CD8-positive, alpha-beta memory T cell (primary cell): ENCODE results near the gene GOLGA1. TPM values are rescaled to one million over a fixed set of nuclear protein-coding genes. Genes with fewer than 3 reads are reported as not detected.
"Not testable (repeated sequence)": the region's sequence is repeated elsewhere in the genome, so short reads cannot be mapped to it uniquely, and the experiment has no call there.

ENCODE experiments used
- CTCF ChIA-PET: fragments of 350-600 bp; sonication (Branson Sonifier 250); formaldehyde crosslinking; loops from one replicate; lab custom pipeline; 2021; ENCODE audit warnings: antibody characterized with exemption; lab: Charles Lee
- POLR2A ChIA-PET: fragments of 350-600 bp; sonication (Branson Sonifier 250); formaldehyde crosslinking; loops from one replicate; lab custom pipeline; 2021; ENCODE audit warnings: antibody characterized with exemption; lab: Charles Lee
- DNase-seq, 5 donors: peaks; one replicate each; pipeline versions ENCODE4 v3.0.0 to v3.0.0-alpha.2; 2020 to 2022; ENCODE audit warnings: mixed read lengths in 1 of 5
- H3K27ac ChIP-seq: one replicate; pipeline ENCODE4 v1.7.0; 2013; ENCODE audit warnings: low read depth, mild to moderate bottlenecking, low read length, moderate library complexity
- H3K27me3 ChIP-seq: 2 replicates; pipeline ENCODE4 v1.7.0; 2013; ENCODE audit warnings: low read length, mild to moderate bottlenecking; ENCODE audit not compliant: insufficient read depth, poor library complexity, severe bottlenecking
- H3K36me3 ChIP-seq: 2 replicates; pipeline ENCODE4 v1.7.0; 2013; ENCODE audit warnings: mild to moderate bottlenecking, low read length, moderate library complexity; ENCODE audit not compliant: insufficient read depth
- H3K4me1 ChIP-seq: 2 replicates; pipeline ENCODE4 v1.7.0; 2013; ENCODE audit warnings: mild to moderate bottlenecking, low read length, moderate library complexity; ENCODE audit not compliant: insufficient read depth
- H3K4me3 ChIP-seq: 2 replicates; pipeline ENCODE4 v1.7.0; 2013; ENCODE audit warnings: mild to moderate bottlenecking, low read length
- H3K9me3 ChIP-seq: 2 replicates; pipeline ENCODE4 v1.7.0; 2013; ENCODE audit warnings: mild to moderate bottlenecking, low read length
- H3K27ac Mint-ChIP-seq, 8 donors: one replicate each; pipeline ENCODE4 v1.8.0; 2020 to 2021; ENCODE audit warnings: mixed read lengths in 8 of 8, mild to moderate bottlenecking in 6 of 8, inconsistent platforms in 3 of 8, moderate library complexity in 3 of 8
- H3K27me3 Mint-ChIP-seq, 2 donors: one replicate each; pipeline ENCODE4 v1.8.0; 2020 to 2021; ENCODE audit warnings: mixed read lengths in 2 of 2, mild to moderate bottlenecking in 1 of 2, moderate library complexity in 1 of 2
- H3K36me3 Mint-ChIP-seq, 3 donors: one replicate each; pipeline ENCODE4 v1.8.0; 2020 to 2021; ENCODE audit warnings: mixed read lengths in 3 of 3, inconsistent platforms in 1 of 3, mild to moderate bottlenecking in 1 of 3
- H3K4me1 Mint-ChIP-seq, 3 donors: one replicate each; pipeline ENCODE4 v1.8.0; 2020 to 2021; ENCODE audit warnings: mixed read lengths in 3 of 3, inconsistent platforms in 1 of 3, mild to moderate bottlenecking in 1 of 3
- H3K4me3 Mint-ChIP-seq, 7 donors: one replicate each; pipeline ENCODE4 v1.8.0; 2020 to 2021; ENCODE audit warnings: mixed read lengths in 7 of 7, mild to moderate bottlenecking in 6 of 7, moderate library complexity in 4 of 7, inconsistent platforms in 2 of 7
- H3K9me3 Mint-ChIP-seq, 5 donors: one replicate each; pipeline ENCODE4 v1.8.0; 2020 to 2022; ENCODE audit warnings: mixed read lengths in 5 of 5, mild to moderate bottlenecking in 3 of 5, moderate library complexity in 2 of 5, inconsistent platforms in 1 of 5
- polyA plus RNA-seq: library from polyadenylated mRNA; unstranded; fragments of 300-500 nt; fragmentation: Illumina TruSeq; gene quantifications from one replicate; pipeline ENCODE4 v1.2.3, GENCODE V29; 2021
- total RNA-seq, 2 experiments: library from RNA; stranded (reverse); gene quantifications; one replicate each; pipeline ENCODE4 v1.2.3, GENCODE V29; 2021

Gene GOLGA1
- total and polyA plus RNA-seq, 3 experiments from 2014 or later: 8.5 to 21.1 (median 17.1) TPM

GRCh38 chr9:124968238-124968637 is 27.4 kb upstream of the GOLGA1 start:
- H3K9me3 Mint-ChIP-seq: no peaks in the 10 kb centered on the region
- no peak overlapping the region for H3K27ac Mint-ChIP-seq
- ChIA-PET POLR2A (no interaction called here), CTCF (interaction anchor here (1.2 kb wide), 1 partner anchor 31 kb away, joined by 3 read pairs; no protein-coding TSS in a partner anchor)
- H3K36me3 Mint-ChIP-seq: peaks cover 0 to 31% (median 11%) of the 10 kb centered on the region in 3 donors
- H3K4me1 Mint-ChIP-seq: peaks cover 34 to 41% (median 38%) of the 10 kb centered on the region in 3 donors
- Histone ChIP-seq H3K9me3 (no peaks in the 10 kb centered on the region), H3K27ac (no peak overlapping the region), H3K36me3 (no peaks in the 10 kb centered on the region), H3K4me3 (no peak overlapping the region), H3K4me1 (peaks cover 27% of the 10 kb centered on the region), H3K27me3 (no peaks in the 10 kb centered on the region)
- no peak for DNase-seq
- H3K27me3 Mint-ChIP-seq: no peaks in the 10 kb centered on the region
- no peak overlapping the region for H3K4me3 Mint-ChIP-seq

GRCh38 chr9:124965775-124966568 is 25.1 kb upstream of the GOLGA1 start:
- Mint-ChIP-seq H3K4me1 (peaks cover 34 to 41% (median 38%) of the 10 kb centered on the region in 3 donors), H3K4me3 (peak overlapping the region in 6 of 7 donors; percentile 29 to 83 (median 39)), H3K36me3 (peaks cover 0 to 17% (median 3%) of the 10 kb centered on the region in 3 donors), H3K27ac (peak overlapping the region; percentile 48 to 87 (median 80))
- not testable (repeated sequence) for H3K4me3 ChIP-seq, H3K36me3 ChIP-seq, H3K27me3 Mint-ChIP-seq, H3K9me3 ChIP-seq, H3K9me3 Mint-ChIP-seq, H3K27me3 ChIP-seq, H3K27ac ChIP-seq
- POLR2A ChIA-PET: interaction anchor here (0.6 to 2.3 kb wide), 4 partner anchors 16 to 370 kb away, joined by 3 to 20 read pairs (median 4); partner anchors contain the start of gene GOLGA1
- DNase-seq: peak in 2 of 5 donors; percentile 45 to 59
- peaks cover 27% of the 10 kb centered on the region for H3K4me1 ChIP-seq
- CTCF ChIA-PET: interaction anchor here (1.4 to 1.6 kb wide), 2 partner anchors 24 to 178 kb away, joined by 3 to 5 read pairs; partner anchors contain the start of gene GOLGA1

GRCh38 chr9:124964604-124965003 is 23.7 kb upstream of the GOLGA1 start:
- H3K27me3 ChIP-seq: no peaks in the 10 kb centered on the region
- Mint-ChIP-seq H3K4me1 (peaks cover 34 to 41% (median 38%) of the 10 kb centered on the region in 3 donors), H3K36me3 (peaks cover 0 to 11% (median 2%) of the 10 kb centered on the region in 3 donors), H3K27ac (peak overlapping the region; percentile 72 to 93 (median 81)), H3K27me3 (no peaks in the 10 kb centered on the region), H3K4me3 (peak overlapping the region in 2 of 7 donors; percentile 23 to 34), H3K9me3 (no peaks in the 10 kb centered on the region)
- H3K4me3 ChIP-seq: peak overlapping the region; percentile 10
- no peaks in the 10 kb centered on the region for H3K36me3 ChIP-seq
- H3K4me1 ChIP-seq: peaks cover 27% of the 10 kb centered on the region
- no peak overlapping the region for H3K27ac ChIP-seq
- ChIA-PET POLR2A (interaction anchor here (2.3 kb wide), 1 partner anchor 23 kb away, joined by 20 read pairs; the partner anchor contains the start of gene GOLGA1), CTCF (no interaction called here)
- no peaks in the 10 kb centered on the region for H3K9me3 ChIP-seq
- DNase-seq: no peak

GRCh38 chr9:124964056-124964455 is 23.2 kb upstream of the GOLGA1 start:
- Histone ChIP-seq H3K9me3 (no peaks in the 10 kb centered on the region), H3K27ac (no peak overlapping the region), H3K36me3 (no peaks in the 10 kb centered on the region), H3K4me3 (peak overlapping the region; percentile 10), H3K4me1 (peaks cover 27% of the 10 kb centered on the region), H3K27me3 (no peaks in the 10 kb centered on the region)
- DNase-seq: no peak
- Mint-ChIP-seq H3K9me3 (no peaks in the 10 kb centered on the region), H3K36me3 (peaks cover 0 to 8% (median 2%) of the 10 kb centered on the region in 3 donors), H3K27me3 (no peaks in the 10 kb centered on the region), H3K4me3 (peak overlapping the region in 1 of 7 donors; percentile 9), H3K4me1 (peaks cover 34 to 41% (median 38%) of the 10 kb centered on the region in 3 donors), H3K27ac (peak overlapping the region; percentile 47 to 87 (median 76))
- CTCF ChIA-PET: no interaction called here
- POLR2A ChIA-PET: no interaction called here

GRCh38 chr9:124960409-124960752 is 19.5 kb upstream of the GOLGA1 start:
- Mint-ChIP-seq H3K4me3 (no peak overlapping the region), H3K27me3 (no peaks in the 10 kb centered on the region), H3K9me3 (no peaks in the 10 kb centered on the region), H3K4me1 (peaks cover 18% of the 10 kb centered on the region in 3 donors), H3K36me3 (peaks cover 0 to 2% (median 2%) of the 10 kb centered on the region in 3 donors), H3K27ac (peak overlapping the region in 1 of 8 donors; percentile 30)
- no peak for DNase-seq
- Histone ChIP-seq H3K27me3 (no peaks in the 10 kb centered on the region), H3K27ac (no peak overlapping the region), H3K4me3 (no peak overlapping the region), H3K36me3 (no peaks in the 10 kb centered on the region), H3K4me1 (peaks cover 18% of the 10 kb centered on the region), H3K9me3 (no peaks in the 10 kb centered on the region)
- ChIA-PET CTCF (no interaction called here), POLR2A (no interaction called here)

- H3K4me3 ChIP-seq, H3K36me3 ChIP-seq, DNase-seq, CTCF ChIA-PET, H3K36me3 Mint-ChIP-seq, H3K27ac ChIP-seq, H3K27me3 Mint-ChIP-seq, H3K4me3 Mint-ChIP-seq, H3K27me3 ChIP-seq, H3K9me3 ChIP-seq, H3K9me3 Mint-ChIP-seq: not testable (repeated sequence)
- Mint-ChIP-seq H3K27ac (peak overlapping the region in 1 of 8 donors; percentile 30), H3K4me1 (peaks cover 12 to 13% (median 13%) of the 10 kb centered on the region in 3 donors)
- POLR2A ChIA-PET: interaction anchor here (0.7 kb wide), 1 partner anchor 99 kb away, joined by 5 read pairs; no protein-coding TSS in a partner anchor
- peaks cover 13% of the 10 kb centered on the region for H3K4me1 ChIP-seq
Observed at GRCh38 chr9:124959671-124960408, 19.0 kb upstream of the GOLGA1 start.

GRCh38 chr9:124954255-124954654 is 13.4 kb upstream of the GOLGA1 start:
- H3K27me3 Mint-ChIP-seq: no peaks in the 10 kb centered on the region
- no peaks in the 10 kb centered on the region for H3K4me1 ChIP-seq
- H3K4me1 Mint-ChIP-seq: no peaks in the 10 kb centered on the region
- no peak overlapping the region for H3K27ac Mint-ChIP-seq
- H3K36me3 Mint-ChIP-seq: peaks cover 3 to 18% (median 8%) of the 10 kb centered on the region in 3 donors
- ChIA-PET CTCF (no interaction called here), POLR2A (no interaction called here)
- no peaks in the 10 kb centered on the region for H3K36me3 ChIP-seq
- H3K27me3 ChIP-seq: no peaks in the 10 kb centered on the region
- no peak overlapping the region for H3K27ac ChIP-seq
- no peaks in the 10 kb centered on the region for H3K9me3 Mint-ChIP-seq
- no peak overlapping the region for H3K4me3 Mint-ChIP-seq
- H3K9me3 ChIP-seq: no peaks in the 10 kb centered on the region
- no peak for DNase-seq
- H3K4me3 ChIP-seq: no peak overlapping the region
